HG02981 (cell line): ENCODE measurements around the gene CSNK1D.
A peak's percentile ranks its signal among the peaks of the same experiment; 100 is the strongest.
"Not testable (repeated sequence)": the region's sequence is repeated elsewhere in the genome, so short reads cannot be mapped to it uniquely, and the experiment has no call there.

Experiments used
- ATAC-seq: cut with Tn5 transposase; IDR thresholded peaks from one replicate; pipeline ENCODE4 v1.9.1; 2021; ENCODE audit warnings: mild to moderate bottlenecking, moderate library complexity; ENCODE audit not compliant: unreplicated experiment

Gene CSNK1D

GRCh38 chr17:82217120-82217529 lies 56.4 kb downstream of the CSNK1D start:
- no peak for ATAC-seq

GRCh38 chr17:82216301-82217119 lies 57.0 kb downstream of the CSNK1D start:
- no peak for ATAC-seq

GRCh38 chr17:82215972-82216300 lies 57.6 kb downstream of the CSNK1D start:
- no peak for ATAC-seq

- no peak for ATAC-seq
Measured at GRCh38 chr17:82215095-82215971, 58.2 kb downstream of the CSNK1D start.

- no peak for ATAC-seq
Measured at GRCh38 chr17:82214012-82214628, 59.4 kb downstream of the CSNK1D start.

GRCh38 chr17:82213251-82214011 lies 60.1 kb downstream of the CSNK1D start:
- peak; percentile 11 for ATAC-seq

GRCh38 chr17:82212331-82213250 lies 60.9 kb downstream of the CSNK1D start, which contains the start of gene CCDC57:
Gene CCDC57, minus strand, starts transcription at chr17:82212842. Its CDS starts 10,898 bp downstream, at chr17:82201944.
- ATAC-seq: peak; percentile 65

GRCh38 chr17:82210655-82211054 lies 62.8 kb downstream of the CSNK1D start:
- not testable (repeated sequence) for ATAC-seq

- ATAC-seq: peak; percentile 82
Measured at GRCh38 chr17:82205720-82206508, 67.6 kb downstream of the CSNK1D start.

- ATAC-seq: no peak
Measured at GRCh38 chr17:82204831-82205719, 68.4 kb downstream of the CSNK1D start.

- no peak for ATAC-seq
Measured at GRCh38 chr17:82203920-82204319, 69.6 kb downstream of the CSNK1D start.

- no peak for ATAC-seq
Measured at GRCh38 chr17:82202981-82203380, 70.5 kb downstream of the CSNK1D start.

GRCh38 chr17:82201498-82201910 lies 72.0 kb downstream of the CSNK1D start:
- no peak for ATAC-seq

GRCh38 chr17:82200743-82201497 lies 72.6 kb downstream of the CSNK1D start:
- ATAC-seq: no peak

- no peak for ATAC-seq
Measured at GRCh38 chr17:82200135-82200534, 73.4 kb downstream of the CSNK1D start.

- no peak for ATAC-seq
Measured at GRCh38 chr17:82199496-82199895, 74.0 kb downstream of the CSNK1D start.

GRCh38 chr17:82198092-82198491 lies 75.4 kb downstream of the CSNK1D start:
- ATAC-seq: no peak
